SK-N-SH (cell line): Measurements from ENCODE around the gene SH2D3C. TPM values are rescaled to one million over a fixed set of nuclear protein-coding genes. Genes with fewer than 3 reads are reported as not detected.

Experiments used
- CTCF ChIA-PET: fragments of 300-600, 350-600 bp; formaldehyde crosslinking; extraction: SDS; loops from one replicate; lab custom pipeline; 2021; lab: Yijun Ruan, JAX
- POLR2A ChIA-PET: fragments of 350-600 bp; sonication (Branson Sonifier 250); formaldehyde crosslinking; extraction: SDS; loops from one replicate; lab custom pipeline; 2020; ENCODE audit warnings: antibody characterized with exemption, inconsistent platforms; lab: Yijun Ruan, JAX
- DNase-seq: peaks from one replicate; pipeline ENCODE4 v3.0.0; 2012
- H2AFZ ChIP-seq: fragments of 200-600 bp; sonication (generic); 2 replicates; pipeline ENCODE4 v1.8.1; 2016; ENCODE audit warnings: antibody characterized with exemption, mild to moderate bottlenecking, low read depth
- H3F3A ChIP-seq: fragments of 200-600 bp; sonication (generic); replicated peaks from 2 replicates; pipeline ENCODE3; 2016; ENCODE audit warnings: antibody characterized with exemption, mild to moderate bottlenecking; ENCODE audit not compliant: insufficient read depth
- H3K27ac ChIP-seq, 2 experiments: fragments of 200-500 bp in 1 of 2; fragments of 200-600 bp in 1 of 2; sonication (Bioruptor generic) in 1 of 2; sonication (generic), shearing (Covaris generic) in 1 of 2; 2 replicates each; pipeline versions ENCODE4 v1.5.1 to v1.6.1; 2014 to 2016; ENCODE audit warnings: low read depth in 2 of 2, inconsistent platforms in 1 of 2, low read length in 1 of 2, mild to moderate bottlenecking in 1 of 2, mixed read lengths in 1 of 2
- H3K27me3 ChIP-seq: fragments of 200-600 bp; sonication (generic), shearing (Covaris generic); 2 replicates; pipeline ENCODE4 v1.6.1; 2016; ENCODE audit warnings: mixed run types; ENCODE audit not compliant: insufficient read depth
- H3K36me3 ChIP-seq, 2 experiments: fragments of 200-500 bp in 1 of 2; fragments of 200-600 bp in 1 of 2; sonication (Bioruptor generic) in 1 of 2; sonication (generic) in 1 of 2; replicated peaks in 1 of 2; 2 replicates each; pipeline versions ENCODE3 to v1.5.1; 2014 to 2016; ENCODE audit warnings: low read length in 1 of 2, mild to moderate bottlenecking in 1 of 2; ENCODE audit not compliant: insufficient read depth in 2 of 2, control insufficient read depth in 1 of 2
- H3K4me1 ChIP-seq, 2 experiments: fragments of 200-500 bp in 1 of 2; fragments of 200-600 bp in 1 of 2; sonication (Bioruptor generic) in 1 of 2; sonication (generic), shearing (Covaris generic) in 1 of 2; 2 replicates each; pipeline versions ENCODE4 v1.5.1 to v1.6.1; 2014 to 2016; ENCODE audit warnings: low read depth in 1 of 2, low read length in 1 of 2, mixed run types in 1 of 2; ENCODE audit not compliant: insufficient read depth in 2 of 2, control insufficient read depth in 1 of 2
- H3K4me2 ChIP-seq: fragments of 200-600 bp; sonication (generic), shearing (Covaris generic); 2 replicates; pipeline ENCODE4 v1.6.1; 2017; ENCODE audit warnings: mixed run types
- H3K4me3 ChIP-seq, 2 experiments: fragments of 200-500 bp in 1 of 2; fragments of 200-600 bp in 1 of 2; sonication (Bioruptor generic) in 1 of 2; sonication (generic), shearing (Covaris generic) in 1 of 2; 2 replicates each; pipeline versions ENCODE4 v1.5.1 to v1.8.1; 2014 to 2016; ENCODE audit warnings: low read depth in 2 of 2, inconsistent platforms in 1 of 2, low read length in 1 of 2, mild to moderate bottlenecking in 1 of 2, mixed read lengths in 1 of 2, moderate library complexity in 1 of 2
- H3K79me2 ChIP-seq: fragments of 200-600 bp; sonication (generic); 2 replicates; pipeline ENCODE4 v1.8.1; 2017; ENCODE audit warnings: mild to moderate bottlenecking; ENCODE audit not compliant: insufficient read depth
- H3K9ac ChIP-seq: fragments of 200-600 bp; sonication (generic); 2 replicates; pipeline ENCODE4 v1.6.1; 2017; ENCODE audit warnings: mixed run types
- H3K9me2 ChIP-seq: fragments of 200-600 bp; sonication (generic); 2 replicates; pipeline ENCODE4 v1.6.1; 2017; ENCODE audit warnings: mixed run types
- H3K9me3 ChIP-seq: fragments of 200-600 bp; sonication (generic); 2 replicates; pipeline ENCODE4 v1.6.1; 2017; ENCODE audit warnings: mixed run types, mild to moderate bottlenecking, moderate library complexity
- H4K20me1 ChIP-seq: fragments of 200-600 bp; sonication (generic); 2 replicates; pipeline ENCODE4 v1.6.1; 2017; ENCODE audit warnings: mild to moderate bottlenecking, mixed run types; ENCODE audit not compliant: insufficient read depth
- CHD2 ChIP-seq: fragments of 150-350 bp; IDR thresholded peaks from 2 replicates; pipeline ENCODE4 v1.6.1; 2018; ENCODE audit warnings: low read length; ENCODE audit not compliant: partially characterized antibody
- EZH2phosphoT487 ChIP-seq: fragments of 200-600 bp; sonication (generic); IDR thresholded peaks from 2 replicates; pipeline ENCODE4 v1.6.1; 2017; ENCODE audit warnings: low read depth, mixed run types, mild to moderate bottlenecking, antibody characterized with exemption, moderate library complexity, borderline replicate concordance
- GABPA ChIP-seq: IDR thresholded peaks from 2 replicates; pipeline ENCODE4 v1.4.0; 2012; ENCODE audit warnings: low read depth, mild to moderate bottlenecking
- MEF2A ChIP-seq: IDR thresholded peaks from 2 replicates; pipeline ENCODE4 v1.4.0; 2012; ENCODE audit warnings: low read depth, borderline replicate concordance
- MXI1 ChIP-seq: IDR thresholded peaks from 2 replicates; pipeline ENCODE4 v1.6.1; 2012; ENCODE audit warnings: mild to moderate bottlenecking, low read depth, low read length, improper control_type of control experiment
- REST ChIP-seq: IDR thresholded peaks from 2 replicates; pipeline ENCODE4 v1.6.1; 2012; ENCODE audit warnings: mild to moderate bottlenecking, low read depth, low read length, moderate library complexity
- RXRA ChIP-seq: IDR thresholded peaks from 2 replicates; pipeline ENCODE4 v1.4.0; 2012; ENCODE audit warnings: low read depth, mild to moderate bottlenecking, borderline replicate concordance
- TEAD4 ChIP-seq: IDR thresholded peaks from 2 replicates; pipeline ENCODE4 v1.4.0; 2012; ENCODE audit warnings: mild to moderate bottlenecking, borderline replicate concordance; ENCODE audit not compliant: insufficient read depth
- WGBS: methylation state at CpG from one replicate; pipeline ENCODE4 v1.1.6; 2017; ENCODE audit warnings: low lambda C conversion rate; 5-methylcytosine and 5-hydroxymethylcytosine counted together
- polyA plus RNA-seq, 3 experiments: library from polyadenylated mRNA; depleted of rRNA; stranded (reverse); fragments of >200 nt; gene quantifications; 2 replicates each; pipeline ENCODE4 v1.2.3, GENCODE V29; 2012
- TF ChIP-seq, protein P1 (sequence below): fragments of 150-350 bp; IDR thresholded peaks from 2 replicates; pipeline ENCODE4 v1.6.1; 2017; ENCODE audit warnings: antibody characterized with exemption, low read length, low read depth, borderline replicate concordance
- TF ChIP-seq, protein P2 (sequence below): IDR thresholded peaks from 2 replicates; pipeline ENCODE4; 2012
- TF ChIP-seq, protein P3 (sequence below): IDR thresholded peaks from 2 replicates; pipeline ENCODE4 v1.4.0; 2012; ENCODE audit warnings: low read depth, borderline replicate concordance

Gene SH2D3C
- polyA plus RNA-seq, 1 of the 3 experiments (the other 2 are of a cell fraction) = 0.15 TPM

DNA sequence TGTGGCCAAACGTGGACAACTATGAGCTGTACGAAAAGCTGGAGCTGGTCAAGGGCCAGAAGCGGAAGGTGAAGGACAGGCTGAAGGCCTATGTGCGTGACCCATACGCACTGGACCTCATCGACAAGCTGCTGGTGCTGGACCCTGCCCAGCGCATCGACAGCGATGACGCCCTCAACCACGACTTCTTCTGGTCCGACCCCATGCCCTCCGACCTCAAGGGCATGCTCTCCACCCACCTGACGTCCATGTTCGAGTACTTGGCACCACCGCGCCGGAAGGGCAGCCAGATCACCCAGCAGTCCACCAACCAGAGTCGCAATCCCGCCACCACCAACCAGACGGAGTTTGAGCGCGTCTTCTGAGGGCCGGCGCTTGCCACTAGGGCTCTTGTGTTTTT is 10.7 kb upstream of the SH2D3C start:
- Histone ChIP-seq H3K9ac (no peak overlapping the region), H3K36me3 (peaks cover 56 to 60% of the 10 kb centered on the region in 2 experiments), H3K4me2 (no peak overlapping the region), H3K79me2 (peaks cover 59% of the 10 kb centered on the region), H3K9me2 (no peaks in the 10 kb centered on the region), H3K9me3 (no peaks in the 10 kb centered on the region), H2AFZ (no peak overlapping the region), H3K4me3 (no peak overlapping the region), H4K20me1 (peaks cover 74% of the 10 kb centered on the region), H3K27ac (no peak overlapping the region), H3F3A (peaks cover 22% of the 10 kb centered on the region), H3K27me3 (no peaks in the 10 kb centered on the region), H3K4me1 (peaks cover 6 to 13% of the 10 kb centered on the region in 2 experiments)
- DNase-seq = no peak
- TF ChIP-seq MEF2A (no peak), MXI1 (no peak), GABPA (no peak), REST (no peak), EZH2phosphoT487 (no peak)
- TF ChIP-seq, protein P1, sequence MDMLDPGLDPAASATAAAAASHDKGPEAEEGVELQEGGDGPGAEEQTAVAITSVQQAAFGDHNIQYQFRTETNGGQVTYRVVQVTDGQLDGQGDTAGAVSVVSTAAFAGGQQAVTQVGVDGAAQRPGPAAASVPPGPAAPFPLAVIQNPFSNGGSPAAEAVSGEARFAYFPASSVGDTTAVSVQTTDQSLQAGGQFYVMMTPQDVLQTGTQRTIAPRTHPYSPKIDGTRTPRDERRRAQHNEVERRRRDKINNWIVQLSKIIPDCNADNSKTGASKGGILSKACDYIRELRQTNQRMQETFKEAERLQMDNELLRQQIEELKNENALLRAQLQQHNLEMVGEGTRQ = no peak
- TF ChIP-seq, protein P2, sequence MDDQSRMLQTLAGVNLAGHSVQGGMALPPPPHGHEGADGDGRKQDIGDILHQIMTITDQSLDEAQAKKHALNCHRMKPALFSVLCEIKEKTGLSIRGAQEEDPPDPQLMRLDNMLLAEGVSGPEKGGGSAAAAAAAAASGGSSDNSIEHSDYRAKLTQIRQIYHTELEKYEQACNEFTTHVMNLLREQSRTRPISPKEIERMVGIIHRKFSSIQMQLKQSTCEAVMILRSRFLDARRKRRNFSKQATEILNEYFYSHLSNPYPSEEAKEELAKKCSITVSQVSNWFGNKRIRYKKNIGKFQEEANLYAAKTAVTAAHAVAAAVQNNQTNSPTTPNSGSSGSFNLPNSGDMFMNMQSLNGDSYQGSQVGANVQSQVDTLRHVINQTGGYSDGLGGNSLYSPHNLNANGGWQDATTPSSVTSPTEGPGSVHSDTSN = no peak
- WGBS = 93% methylated on average over 22 of the region's 25 CpGs
- ChIA-PET POLR2A (no interaction called here), CTCF (interaction anchor here (1.0 to 6.3 kb wide), 3 partner anchors 54 to 132 kb away, joined by 3 to 87 read pairs (median 24); partner anchors contain the start of gene TOR2A)

GRCh38 chr9:127788337-127789011 is 10.0 kb upstream of the SH2D3C start:
- H3K4me1 ChIP-seq = peaks cover 6 to 13% of the 10 kb centered on the region in 2 experiments
- WGBS = 93% methylated on average over 15 of the region's 26 CpGs
- H3K27ac ChIP-seq = no peak overlapping the region
- no peaks in the 10 kb centered on the region for H3K9me3 ChIP-seq
- H3K36me3 ChIP-seq = peaks cover 55 to 57% of the 10 kb centered on the region in 2 experiments
- CTCF ChIA-PET = interaction anchor here (1.3 to 6.3 kb wide), 7 partner anchors 10 to 199 kb away, joined by 4 to 87 read pairs (median 8); partner anchors contain the start of gene TOR2A
- H3K79me2 ChIP-seq = peaks cover 59% of the 10 kb centered on the region
- H2AFZ ChIP-seq = no peak overlapping the region
- TF ChIP-seq, protein P2 = no peak
- TF ChIP-seq, protein P3, sequence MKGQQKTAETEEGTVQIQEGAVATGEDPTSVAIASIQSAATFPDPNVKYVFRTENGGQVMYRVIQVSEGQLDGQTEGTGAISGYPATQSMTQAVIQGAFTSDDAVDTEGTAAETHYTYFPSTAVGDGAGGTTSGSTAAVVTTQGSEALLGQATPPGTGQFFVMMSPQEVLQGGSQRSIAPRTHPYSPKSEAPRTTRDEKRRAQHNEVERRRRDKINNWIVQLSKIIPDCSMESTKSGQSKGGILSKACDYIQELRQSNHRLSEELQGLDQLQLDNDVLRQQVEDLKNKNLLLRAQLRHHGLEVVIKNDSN = no peak
- no peak for TF ChIP-seq TEAD4
- no peak for TF ChIP-seq CHD2
- no peak for TF ChIP-seq RXRA
- H3K9ac ChIP-seq = no peak overlapping the region
- H3K9me2 ChIP-seq = no peaks in the 10 kb centered on the region
- H3K4me3 ChIP-seq = no peak overlapping the region
- peaks cover 71% of the 10 kb centered on the region for H4K20me1 ChIP-seq
- no peak overlapping the region for H3K4me2 ChIP-seq
- H3F3A ChIP-seq = peaks cover 17% of the 10 kb centered on the region
- no peak for DNase-seq
- POLR2A ChIA-PET = interaction anchor here (0.6 kb wide), 1 partner anchor 511 kb away, joined by 3 read pairs; no protein-coding TSS in a partner anchor
- H3K27me3 ChIP-seq = no peaks in the 10 kb centered on the region
